Lower leg skin (tissue), 3 donors: ENCODE data around the gene GOLGA3.

Experiments
- CTCF ChIP-seq, 3 donors: fragments of 450-650 bp; IDR thresholded peaks; one replicate each; pipeline ENCODE4 v1.5.1; 2016; ENCODE audit warnings: antibody characterized with exemption in 3 of 3, mild to moderate bottlenecking in 3 of 3, moderate library complexity in 2 of 3
- POLR2A ChIP-seq, 2 donors: fragments of 450-650 bp; IDR thresholded peaks; one replicate each; pipeline ENCODE4 v1.6.1; 2016 to 2017; ENCODE audit warnings: antibody characterized with exemption in 2 of 2, mild to moderate bottlenecking in 1 of 2, moderate library complexity in 1 of 2

DNA sequence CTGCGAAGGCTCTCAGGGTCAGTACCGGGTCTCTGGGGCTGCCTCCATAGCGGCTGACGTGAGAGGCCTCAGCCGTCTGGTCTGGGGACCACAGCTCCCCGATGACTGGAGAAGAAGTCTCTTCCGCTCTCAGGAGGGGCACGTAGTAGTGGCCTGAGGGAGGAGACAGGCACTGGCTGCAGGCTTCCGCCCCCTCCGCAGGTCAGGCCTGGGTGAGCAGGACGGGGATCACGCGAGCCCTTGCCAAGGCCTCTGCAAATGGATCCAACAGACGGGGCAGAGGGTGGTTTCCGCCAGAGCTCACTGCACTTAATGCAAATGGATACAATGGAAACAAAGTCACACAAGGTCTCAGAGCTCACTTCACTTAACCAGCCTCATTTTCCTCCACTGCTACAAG is 91.8 kb downstream of the GOLGA3 start:
- TF ChIP-seq CTCF (IDR thresholded peaks at IDR 0.05): no peak
- no peak for TF ChIP-seq POLR2A (IDR thresholded peaks at IDR 0.05)
